ENCODE data around the gene ECSCR.

DNA sequence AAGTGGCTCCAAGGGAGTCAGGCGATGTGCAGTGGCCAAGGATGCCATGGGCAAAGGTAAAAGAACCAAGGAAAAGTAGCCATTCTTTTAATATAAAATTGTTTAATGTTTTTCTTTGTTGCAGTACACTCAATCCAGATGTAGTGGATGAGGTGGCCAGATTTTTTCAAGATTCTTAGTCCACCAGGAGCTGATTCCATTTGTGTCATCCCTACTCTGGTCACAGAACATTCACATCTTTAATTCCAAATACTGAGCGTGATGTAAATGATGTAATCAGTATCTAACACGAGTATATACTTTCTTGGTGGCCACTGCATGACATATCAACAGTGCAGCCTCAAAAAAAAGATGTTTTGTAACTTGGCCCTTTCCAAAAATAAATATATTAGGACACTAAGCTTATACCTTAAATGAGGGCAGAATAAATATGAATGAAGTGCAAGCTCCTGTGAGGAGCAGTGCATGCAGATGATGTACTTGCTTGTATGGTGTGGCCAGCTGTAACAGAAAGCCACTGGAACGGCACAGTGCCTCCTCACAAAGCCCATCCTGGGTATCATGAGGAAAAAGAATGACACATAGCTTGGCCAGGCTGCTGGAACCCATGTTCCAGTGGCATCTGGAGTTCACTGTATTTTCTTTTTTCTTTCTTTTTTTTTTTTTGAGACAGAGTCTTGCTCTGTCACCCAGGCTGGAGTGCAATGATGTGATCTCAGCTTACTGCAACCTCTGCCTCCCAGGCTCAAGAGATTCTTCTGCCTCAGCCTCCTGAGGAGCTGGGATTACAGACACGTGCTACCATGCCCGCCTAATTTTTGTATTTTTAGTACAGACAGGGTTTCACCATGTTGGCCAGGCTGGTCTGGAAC lies 52.2 kb downstream of the ECSCR start:
- TF ChIP-seq, protein P1, sequence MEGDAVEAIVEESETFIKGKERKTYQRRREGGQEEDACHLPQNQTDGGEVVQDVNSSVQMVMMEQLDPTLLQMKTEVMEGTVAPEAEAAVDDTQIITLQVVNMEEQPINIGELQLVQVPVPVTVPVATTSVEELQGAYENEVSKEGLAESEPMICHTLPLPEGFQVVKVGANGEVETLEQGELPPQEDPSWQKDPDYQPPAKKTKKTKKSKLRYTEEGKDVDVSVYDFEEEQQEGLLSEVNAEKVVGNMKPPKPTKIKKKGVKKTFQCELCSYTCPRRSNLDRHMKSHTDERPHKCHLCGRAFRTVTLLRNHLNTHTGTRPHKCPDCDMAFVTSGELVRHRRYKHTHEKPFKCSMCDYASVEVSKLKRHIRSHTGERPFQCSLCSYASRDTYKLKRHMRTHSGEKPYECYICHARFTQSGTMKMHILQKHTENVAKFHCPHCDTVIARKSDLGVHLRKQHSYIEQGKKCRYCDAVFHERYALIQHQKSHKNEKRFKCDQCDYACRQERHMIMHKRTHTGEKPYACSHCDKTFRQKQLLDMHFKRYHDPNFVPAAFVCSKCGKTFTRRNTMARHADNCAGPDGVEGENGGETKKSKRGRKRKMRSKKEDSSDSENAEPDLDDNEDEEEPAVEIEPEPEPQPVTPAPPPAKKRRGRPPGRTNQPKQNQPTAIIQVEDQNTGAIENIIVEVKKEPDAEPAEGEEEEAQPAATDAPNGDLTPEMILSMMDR (IDR thresholded peaks at IDR 0.05; ENCODE audit: poor library complexity, severe bottlenecking), result no peak
- no peak for TF ChIP-seq POLR2AphosphoS5 (IDR thresholded peaks at IDR 0.05)
- no peak for TF ChIP-seq EP300 (conservative IDR thresholded peaks at IDR 0.05; ENCODE audit: poor library complexity, severe bottlenecking)
- TF ChIP-seq, protein P2, sequence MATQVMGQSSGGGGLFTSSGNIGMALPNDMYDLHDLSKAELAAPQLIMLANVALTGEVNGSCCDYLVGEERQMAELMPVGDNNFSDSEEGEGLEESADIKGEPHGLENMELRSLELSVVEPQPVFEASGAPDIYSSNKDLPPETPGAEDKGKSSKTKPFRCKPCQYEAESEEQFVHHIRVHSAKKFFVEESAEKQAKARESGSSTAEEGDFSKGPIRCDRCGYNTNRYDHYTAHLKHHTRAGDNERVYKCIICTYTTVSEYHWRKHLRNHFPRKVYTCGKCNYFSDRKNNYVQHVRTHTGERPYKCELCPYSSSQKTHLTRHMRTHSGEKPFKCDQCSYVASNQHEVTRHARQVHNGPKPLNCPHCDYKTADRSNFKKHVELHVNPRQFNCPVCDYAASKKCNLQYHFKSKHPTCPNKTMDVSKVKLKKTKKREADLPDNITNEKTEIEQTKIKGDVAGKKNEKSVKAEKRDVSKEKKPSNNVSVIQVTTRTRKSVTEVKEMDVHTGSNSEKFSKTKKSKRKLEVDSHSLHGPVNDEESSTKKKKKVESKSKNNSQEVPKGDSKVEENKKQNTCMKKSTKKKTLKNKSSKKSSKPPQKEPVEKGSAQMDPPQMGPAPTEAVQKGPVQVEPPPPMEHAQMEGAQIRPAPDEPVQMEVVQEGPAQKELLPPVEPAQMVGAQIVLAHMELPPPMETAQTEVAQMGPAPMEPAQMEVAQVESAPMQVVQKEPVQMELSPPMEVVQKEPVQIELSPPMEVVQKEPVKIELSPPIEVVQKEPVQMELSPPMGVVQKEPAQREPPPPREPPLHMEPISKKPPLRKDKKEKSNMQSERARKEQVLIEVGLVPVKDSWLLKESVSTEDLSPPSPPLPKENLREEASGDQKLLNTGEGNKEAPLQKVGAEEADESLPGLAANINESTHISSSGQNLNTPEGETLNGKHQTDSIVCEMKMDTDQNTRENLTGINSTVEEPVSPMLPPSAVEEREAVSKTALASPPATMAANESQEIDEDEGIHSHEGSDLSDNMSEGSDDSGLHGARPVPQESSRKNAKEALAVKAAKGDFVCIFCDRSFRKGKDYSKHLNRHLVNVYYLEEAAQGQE (IDR thresholded peaks at IDR 0.05; ENCODE audit: borderline replicate concordance), result no peak
- no peak for TF ChIP-seq EZH2 (IDR thresholded peaks at IDR 0.05; ENCODE audit: borderline replicate concordance, insufficient read depth, low read length, poor library complexity, severe bottlenecking)
- TF ChIP-seq RAD21 (conservative IDR thresholded peaks at IDR 0.05), result no peak
- no peak for TF ChIP-seq SMC3 (conservative IDR thresholded peaks at IDR 0.05; ENCODE audit: poor library complexity)
- no peak for TF ChIP-seq MXI1 (conservative IDR thresholded peaks at IDR 0.05; ENCODE audit: poor library complexity, severe bottlenecking)
- no peak for TF ChIP-seq TAF1 (IDR thresholded peaks at IDR 0.05; ENCODE audit: low read depth)

Measured in neural cell (in vitro differentiated cells).